H1 (cell line): ENCODE results near the gene DMC1.

Experiments used
- EGR1 ChIP-seq: IDR thresholded peaks from 2 replicates; pipeline ENCODE4 v1.6.1; 2011; ENCODE audit warnings: low read depth, low read length, borderline replicate concordance
- EP300 ChIP-seq, 2 experiments: IDR thresholded peaks; 1 replicate in 1 of 2; 2 replicates in 1 of 2; pipeline ENCODE4 v1.6.1; 2011 to 2012; ENCODE audit warnings: low read depth in 2 of 2, low read length in 2 of 2, mild to moderate bottlenecking in 2 of 2, borderline replicate concordance in 1 of 2, inconsistent platforms in 1 of 2, moderate library complexity in 1 of 2
- EZH2 ChIP-seq: fragments of 200-600 bp; sonication (generic); IDR thresholded peaks from 2 replicates; pipeline ENCODE4 v1.7.1; 2012; ENCODE audit warnings: low read depth, mild to moderate bottlenecking, moderate library complexity, low read length, inconsistent platforms; ENCODE audit not compliant: severe bottlenecking
- GABPA ChIP-seq: IDR thresholded peaks from 2 replicates; pipeline ENCODE4 v1.6.1; 2011; ENCODE audit warnings: mild to moderate bottlenecking, low read length, moderate library complexity, borderline replicate concordance; ENCODE audit not compliant: insufficient read depth
- POLR2A ChIP-seq, 2 experiments: IDR thresholded peaks; 1 replicate in 1 of 2; 2 replicates in 1 of 2; pipeline ENCODE4 v1.6.1; 2011; ENCODE audit warnings: low read depth in 2 of 2, low read length in 2 of 2, mild to moderate bottlenecking in 2 of 2; ENCODE audit errors: control extremely low read depth in 1 of 2
- RNF2 ChIP-seq: fragments of 200-900, 300-1000 bp; sonication (generic); IDR thresholded peaks from 2 replicates; pipeline ENCODE4 v1.7.1; 2016; ENCODE audit warnings: borderline replicate concordance, low read depth, mild to moderate bottlenecking, antibody characterized with exemption, low read length; ENCODE audit not compliant: poor library complexity, severe bottlenecking; ENCODE audit errors: missing control alignments
- SIN3A ChIP-seq, 2 experiments: IDR thresholded peaks in 1 of 2; conservative IDR thresholded peaks in 1 of 2; 2 replicates each; pipeline ENCODE4 v1.6.1; 2011 to 2012; ENCODE audit warnings: low read length in 2 of 2, improper control_type of control experiment in 1 of 2, low read depth in 1 of 2, mild to moderate bottlenecking in 1 of 2
- SP1 ChIP-seq: IDR thresholded peaks from 2 replicates; pipeline ENCODE4 v1.6.1; 2011; ENCODE audit warnings: low read depth, low read length
- TAF1 ChIP-seq: IDR thresholded peaks from 2 replicates; pipeline ENCODE4 v1.6.1; 2011; ENCODE audit warnings: mild to moderate bottlenecking, low read depth, low read length
- YY1 ChIP-seq: IDR thresholded peaks from 2 replicates; pipeline ENCODE4 v1.6.1; 2011; ENCODE audit warnings: low read depth, mild to moderate bottlenecking, low read length
- ZNF274 ChIP-seq: IDR thresholded peaks from 2 replicates; pipeline ENCODE4 v1.7.0; 2012; ENCODE audit warnings: low read length, borderline replicate concordance; ENCODE audit errors: extremely low read depth
- TF ChIP-seq, protein P1 (sequence below), 3 experiments: IDR thresholded peaks; 1 replicate in 2 of 3; 2 replicates in 1 of 3; pipeline versions ENCODE4 v1.5.1 to v1.6.1; 2011; ENCODE audit warnings: low read length in 3 of 3, mild to moderate bottlenecking in 3 of 3, inconsistent platforms in 2 of 3, low read depth in 1 of 3, moderate library complexity in 1 of 3; ENCODE audit not compliant: insufficient read depth in 1 of 3; ENCODE audit errors: control extremely low read depth in 1 of 3

DNA sequence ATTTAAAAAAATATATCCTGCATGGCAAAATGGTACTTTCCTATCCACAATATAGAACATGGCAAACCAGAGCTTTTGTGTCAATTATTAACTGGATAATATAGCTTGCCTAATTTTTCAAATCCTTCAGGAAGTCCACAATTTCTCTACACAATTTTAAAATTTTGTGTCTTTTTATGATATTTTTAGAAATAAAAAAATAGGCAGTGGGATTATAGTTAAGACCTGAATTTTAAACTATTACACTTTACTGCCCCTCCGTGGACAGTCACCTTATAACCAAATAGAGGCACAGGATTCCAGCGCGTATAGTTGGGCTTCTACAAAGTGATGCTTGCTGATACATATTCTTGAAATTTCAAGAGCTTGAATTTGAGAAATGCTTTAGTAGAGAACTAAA lies 2.1 kb upstream of the DMC1 start:
- TF ChIP-seq SIN3A (conservative IDR thresholded peaks at IDR 0.05 in 1 of 2, IDR thresholded peaks at IDR 0.05 in 1 of 2; ENCODE audit: low read depth in 1 of 2, low read length in 2 of 2) (no peak), SP1 (no peak), POLR2A (IDR thresholded peaks at IDR 0.05; ENCODE audit: control extremely low read depth in 1 of 2, low read depth in 2 of 2, low read length in 2 of 2) (no peak), RNF2 (no peak), EGR1 (no peak), TAF1 (no peak), YY1 (no peak), GABPA (no peak), EZH2 (no peak), ZNF274 (no peak), EP300 (IDR thresholded peaks at IDR 0.05; ENCODE audit: borderline replicate concordance in 1 of 2, low read depth in 2 of 2, low read length in 2 of 2) (no peak)
- TF ChIP-seq, protein P1, sequence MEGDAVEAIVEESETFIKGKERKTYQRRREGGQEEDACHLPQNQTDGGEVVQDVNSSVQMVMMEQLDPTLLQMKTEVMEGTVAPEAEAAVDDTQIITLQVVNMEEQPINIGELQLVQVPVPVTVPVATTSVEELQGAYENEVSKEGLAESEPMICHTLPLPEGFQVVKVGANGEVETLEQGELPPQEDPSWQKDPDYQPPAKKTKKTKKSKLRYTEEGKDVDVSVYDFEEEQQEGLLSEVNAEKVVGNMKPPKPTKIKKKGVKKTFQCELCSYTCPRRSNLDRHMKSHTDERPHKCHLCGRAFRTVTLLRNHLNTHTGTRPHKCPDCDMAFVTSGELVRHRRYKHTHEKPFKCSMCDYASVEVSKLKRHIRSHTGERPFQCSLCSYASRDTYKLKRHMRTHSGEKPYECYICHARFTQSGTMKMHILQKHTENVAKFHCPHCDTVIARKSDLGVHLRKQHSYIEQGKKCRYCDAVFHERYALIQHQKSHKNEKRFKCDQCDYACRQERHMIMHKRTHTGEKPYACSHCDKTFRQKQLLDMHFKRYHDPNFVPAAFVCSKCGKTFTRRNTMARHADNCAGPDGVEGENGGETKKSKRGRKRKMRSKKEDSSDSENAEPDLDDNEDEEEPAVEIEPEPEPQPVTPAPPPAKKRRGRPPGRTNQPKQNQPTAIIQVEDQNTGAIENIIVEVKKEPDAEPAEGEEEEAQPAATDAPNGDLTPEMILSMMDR (IDR thresholded peaks at IDR 0.05; ENCODE audit: control extremely low read depth in 1 of 3, insufficient read depth in 1 of 3, low read depth in 1 of 3, low read length in 3 of 3): peak in 2 of 3 experiments; percentile 44 to 58; a peak in 2 of 4 replicates
